Stimulated activated CD4-positive, alpha-beta T cell treated with anti-CD3 and anti-CD28 coated beads, Interleukin-2, amount 100 ng/mL, for 4 hours (primary cell): ENCODE data around the gene INSM1.

Experiments used
- DNase-seq: peaks from one replicate; pipeline ENCODE4 v3.0.0-alpha.2; 2020; ENCODE audit warnings: low read depth

The INSM1 gene

DNA sequence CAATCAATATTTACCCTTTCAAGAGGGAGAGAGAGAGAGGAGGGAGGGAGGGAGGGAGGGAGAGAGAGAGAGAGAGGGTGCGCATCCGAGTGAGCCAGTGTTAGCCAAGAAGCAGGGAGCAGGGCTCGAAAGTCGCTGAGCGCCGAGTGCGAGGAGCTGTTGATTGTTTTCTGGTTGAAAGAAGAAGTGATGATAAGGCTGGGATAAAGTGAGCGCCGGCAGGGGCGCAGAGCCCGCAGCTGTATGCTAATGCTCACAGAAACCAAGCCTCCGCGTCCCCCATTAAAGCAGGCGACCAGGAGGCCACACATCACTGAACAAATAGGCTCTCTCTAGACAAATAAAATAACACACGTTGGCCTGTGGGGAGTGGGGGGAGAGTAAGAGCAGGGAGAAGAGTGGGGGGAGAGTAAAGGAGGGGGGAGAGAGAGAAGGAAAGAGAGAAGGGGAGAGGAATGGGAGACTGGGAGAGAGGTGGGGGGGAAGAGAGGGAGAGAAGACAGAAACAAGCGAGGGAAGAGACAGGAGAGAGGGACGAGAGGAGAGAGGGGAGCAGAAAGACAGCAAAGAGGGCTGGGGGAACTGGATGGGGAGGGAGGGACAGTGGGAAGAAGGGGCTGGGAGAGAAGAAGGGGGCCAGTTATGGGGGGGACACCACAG, 5.0 kb upstream of the INSM1 start:
- DNase-seq, result no peak

DNA sequence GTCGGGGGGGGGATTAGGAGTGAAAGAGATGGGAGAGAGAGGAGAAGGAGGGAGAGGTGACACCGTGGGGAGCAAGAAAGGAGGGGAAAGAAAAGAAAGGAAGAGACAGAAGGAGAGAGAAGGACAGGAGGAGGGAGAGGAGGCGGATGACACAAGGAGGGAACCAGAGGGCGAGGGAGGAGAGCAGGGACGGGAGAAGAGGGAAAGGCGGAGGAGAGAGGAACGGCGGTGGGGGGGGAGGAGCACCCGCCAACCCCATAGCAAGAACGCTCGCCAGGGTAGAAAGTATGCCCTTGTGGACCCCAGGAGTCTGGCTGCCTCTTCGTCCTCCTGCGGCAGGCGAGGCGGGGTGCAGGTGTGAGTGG, 4.5 kb upstream of the INSM1 start:
- DNase-seq, result no peak

DNA sequence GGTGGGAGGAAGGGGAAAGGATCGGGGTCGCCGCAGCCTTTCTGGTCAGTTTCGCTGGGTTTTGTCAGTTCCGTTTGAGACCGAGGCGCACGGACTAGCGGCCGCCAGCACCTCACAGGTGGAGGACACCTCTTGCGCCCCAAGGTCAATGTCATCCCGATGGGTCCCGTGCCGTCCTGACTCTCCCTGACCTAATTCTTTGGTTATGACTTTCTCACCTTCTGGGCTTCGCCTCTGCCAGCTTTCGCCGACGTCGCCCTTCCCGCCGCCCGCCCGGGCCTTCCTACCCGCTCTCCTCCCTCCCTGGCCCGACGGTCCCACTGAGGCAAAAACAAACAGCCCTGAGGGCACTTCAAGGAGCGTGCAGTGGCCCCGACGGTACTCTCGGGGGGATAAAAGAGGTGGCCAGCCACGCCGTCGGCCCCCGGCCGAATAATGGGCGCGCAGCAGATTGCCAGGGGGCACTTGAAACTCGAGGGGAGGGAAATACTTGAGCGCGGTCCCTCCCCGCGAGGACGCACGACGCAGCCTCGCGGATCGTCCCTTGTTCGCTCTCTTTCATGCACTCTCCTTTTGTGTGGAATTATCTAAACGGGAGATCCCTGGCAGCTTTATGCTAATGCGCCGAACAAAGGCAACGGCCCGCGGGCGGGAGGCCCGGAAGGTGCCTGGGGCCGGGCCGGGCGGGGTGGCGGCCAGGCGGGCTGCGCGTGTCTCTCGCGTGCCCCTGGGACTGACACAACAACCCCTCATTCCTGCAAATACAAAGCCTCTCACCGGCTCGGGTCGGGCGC, 3.9 kb upstream of the INSM1 start:
- DNase-seq, result no peak

DNA sequence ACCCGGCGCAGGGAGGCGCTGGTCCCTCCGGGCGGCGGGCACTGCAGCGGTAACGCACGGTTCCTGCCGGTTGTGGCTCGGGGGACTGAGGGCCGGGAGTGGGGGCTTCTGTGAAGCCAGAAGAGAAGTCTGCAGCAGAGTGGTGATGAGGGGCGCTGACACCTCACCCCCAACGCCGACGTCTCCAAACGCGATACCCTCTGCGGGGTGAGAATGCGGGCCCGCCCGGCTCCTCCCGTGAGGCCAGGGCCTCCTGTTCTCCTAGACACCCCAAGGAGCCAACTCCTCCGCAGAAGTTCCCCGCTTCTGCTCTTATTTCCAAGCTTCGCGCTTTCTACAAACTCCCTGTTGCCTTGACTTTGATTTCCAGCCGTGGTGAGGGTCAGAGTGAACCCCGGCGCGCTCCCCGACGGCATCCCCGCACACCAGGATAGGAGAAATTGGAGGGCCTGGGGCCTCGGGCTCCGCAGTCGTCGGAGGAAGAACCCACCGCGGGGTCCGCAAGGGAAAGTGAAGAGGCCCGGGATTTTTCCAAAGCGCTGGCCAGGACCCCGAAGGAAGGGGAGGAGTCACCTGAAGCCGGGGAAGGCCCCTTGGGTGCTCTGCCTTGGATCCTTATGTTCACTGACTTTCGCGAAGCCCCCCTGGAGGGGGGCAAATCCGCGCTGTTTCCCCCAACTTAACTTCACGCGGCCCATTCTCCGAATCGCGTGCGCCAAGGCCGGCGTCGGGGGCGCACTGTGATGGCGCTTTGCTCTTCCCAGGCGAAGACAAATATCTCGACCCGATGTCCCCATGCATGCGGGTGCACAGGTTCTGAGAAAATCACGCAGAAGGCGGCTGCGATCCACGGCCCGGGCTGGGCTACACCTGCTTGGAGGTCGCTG, 3.1 kb upstream of the INSM1 start:
- DNase-seq, result no peak

DNA sequence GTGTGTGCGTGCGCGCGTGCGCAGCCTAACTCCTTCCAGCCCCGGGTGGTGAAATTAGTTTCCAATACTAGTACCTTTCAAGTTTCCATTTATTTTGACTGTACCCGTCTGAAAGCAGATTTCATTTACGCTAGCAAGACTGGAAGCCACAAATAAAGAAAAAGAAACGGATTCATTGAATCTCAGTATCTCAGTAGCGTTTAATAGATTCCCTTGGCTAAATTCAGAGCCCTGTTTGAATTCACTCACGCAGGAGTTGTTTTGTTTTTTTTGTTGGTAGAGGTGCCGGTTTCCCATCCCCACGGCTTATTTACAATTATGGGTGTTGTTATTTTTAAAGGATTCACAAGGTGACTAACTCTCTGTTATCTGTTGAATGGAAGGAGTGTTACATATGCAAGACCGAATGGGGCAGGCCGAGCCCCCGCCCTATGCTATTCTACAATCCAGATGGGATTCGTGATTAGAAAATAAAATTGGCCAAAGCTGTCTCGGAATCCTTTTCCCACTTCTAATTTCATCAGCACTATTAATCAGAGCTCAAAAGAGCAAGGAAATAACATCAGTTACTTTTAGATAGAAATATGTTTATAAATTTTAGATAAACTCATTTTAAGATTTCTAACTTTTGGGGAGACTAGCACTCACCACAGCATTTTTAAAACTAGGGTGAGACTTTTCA, 2.3 kb upstream of the INSM1 start:
- DNase-seq, result no peak

DNA sequence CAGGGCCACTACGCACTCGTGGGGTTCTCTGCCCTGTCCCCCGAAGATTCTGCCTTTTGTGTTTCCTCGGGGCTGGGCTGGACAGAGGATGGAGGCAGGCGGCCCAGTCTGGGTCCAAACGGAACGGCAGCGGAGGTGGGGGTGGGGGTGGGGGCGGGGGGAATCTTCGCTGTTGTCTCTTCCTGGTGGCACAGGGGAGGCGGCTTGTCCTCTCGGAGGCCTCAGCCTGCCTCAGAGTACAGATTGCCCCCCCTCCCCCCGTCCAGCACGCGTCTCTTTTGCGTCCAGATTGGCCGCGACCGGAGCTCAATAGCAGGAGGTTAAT, 1.4 kb upstream of the INSM1 start:
- DNase-seq, result no peak

DNA sequence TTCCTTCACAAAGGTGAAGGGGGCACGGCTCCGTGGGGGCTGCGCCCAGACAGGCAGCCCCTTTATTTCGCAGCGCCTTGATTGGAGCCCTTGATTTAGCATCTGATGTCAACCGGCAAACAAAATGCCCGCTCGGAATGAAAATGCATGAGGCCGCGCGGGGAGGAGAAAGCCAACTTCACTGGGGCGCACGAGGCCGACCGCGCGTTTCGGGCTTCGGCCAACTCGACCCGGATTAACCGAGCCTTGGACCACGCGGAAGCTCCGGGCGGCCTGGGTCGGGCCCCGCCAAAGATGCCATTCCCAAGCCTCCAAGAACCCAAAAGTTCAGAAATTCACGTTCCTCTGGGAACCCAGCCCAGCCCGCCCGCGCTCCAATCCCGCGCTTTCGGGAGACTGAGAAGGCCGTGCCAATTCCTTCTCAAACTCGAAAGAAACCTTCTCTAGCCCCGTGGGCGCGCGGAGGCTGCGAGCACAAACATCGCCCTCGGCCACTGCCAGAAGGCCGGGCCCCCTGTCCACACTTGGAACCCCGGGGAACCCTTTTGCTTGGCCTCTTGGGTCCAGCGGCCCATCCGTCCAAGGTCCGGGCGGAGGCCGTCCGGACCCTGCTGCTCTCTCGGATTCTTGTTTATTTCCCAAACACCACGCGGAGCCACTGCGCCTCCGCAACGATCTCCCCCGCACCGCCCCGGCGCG, 879 bp upstream of the INSM1 start:
- no peak for DNase-seq

DNA sequence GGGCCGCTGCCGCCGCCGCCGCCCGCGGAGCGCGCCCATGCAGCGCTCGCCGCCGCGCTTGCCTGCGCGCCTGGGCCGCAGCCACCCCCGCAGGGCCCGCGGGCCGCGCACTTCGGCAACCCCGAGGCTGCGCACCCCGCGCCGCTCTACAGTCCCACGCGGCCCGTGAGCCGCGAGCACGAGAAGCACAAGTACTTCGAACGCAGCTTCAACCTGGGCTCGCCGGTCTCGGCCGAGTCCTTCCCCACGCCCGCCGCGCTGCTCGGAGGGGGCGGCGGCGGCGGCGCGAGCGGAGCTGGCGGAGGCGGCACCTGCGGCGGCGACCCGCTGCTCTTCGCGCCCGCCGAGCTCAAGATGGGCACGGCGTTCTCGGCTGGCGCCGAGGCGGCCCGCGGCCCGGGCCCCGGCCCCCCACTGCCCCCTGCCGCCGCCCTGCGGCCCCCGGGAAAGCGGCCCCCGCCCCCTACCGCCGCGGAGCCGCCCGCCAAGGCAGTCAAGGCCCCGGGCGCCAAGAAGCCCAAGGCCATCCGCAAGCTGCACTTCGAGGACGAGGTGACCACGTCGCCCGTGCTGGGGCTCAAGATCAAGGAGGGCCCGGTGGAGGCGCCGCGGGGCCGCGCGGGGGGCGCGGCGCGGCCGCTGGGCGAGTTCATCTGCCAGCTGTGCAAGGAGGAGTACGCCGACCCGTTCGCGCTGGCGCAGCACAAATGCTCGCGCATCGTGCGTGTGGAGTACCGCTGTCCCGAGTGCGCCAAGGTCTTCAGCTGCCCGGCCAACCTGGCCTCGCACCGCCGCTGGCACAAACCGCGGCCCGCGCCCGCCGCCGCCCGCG, 730 bp downstream of the INSM1 start:
- no peak for DNase-seq

DNA sequence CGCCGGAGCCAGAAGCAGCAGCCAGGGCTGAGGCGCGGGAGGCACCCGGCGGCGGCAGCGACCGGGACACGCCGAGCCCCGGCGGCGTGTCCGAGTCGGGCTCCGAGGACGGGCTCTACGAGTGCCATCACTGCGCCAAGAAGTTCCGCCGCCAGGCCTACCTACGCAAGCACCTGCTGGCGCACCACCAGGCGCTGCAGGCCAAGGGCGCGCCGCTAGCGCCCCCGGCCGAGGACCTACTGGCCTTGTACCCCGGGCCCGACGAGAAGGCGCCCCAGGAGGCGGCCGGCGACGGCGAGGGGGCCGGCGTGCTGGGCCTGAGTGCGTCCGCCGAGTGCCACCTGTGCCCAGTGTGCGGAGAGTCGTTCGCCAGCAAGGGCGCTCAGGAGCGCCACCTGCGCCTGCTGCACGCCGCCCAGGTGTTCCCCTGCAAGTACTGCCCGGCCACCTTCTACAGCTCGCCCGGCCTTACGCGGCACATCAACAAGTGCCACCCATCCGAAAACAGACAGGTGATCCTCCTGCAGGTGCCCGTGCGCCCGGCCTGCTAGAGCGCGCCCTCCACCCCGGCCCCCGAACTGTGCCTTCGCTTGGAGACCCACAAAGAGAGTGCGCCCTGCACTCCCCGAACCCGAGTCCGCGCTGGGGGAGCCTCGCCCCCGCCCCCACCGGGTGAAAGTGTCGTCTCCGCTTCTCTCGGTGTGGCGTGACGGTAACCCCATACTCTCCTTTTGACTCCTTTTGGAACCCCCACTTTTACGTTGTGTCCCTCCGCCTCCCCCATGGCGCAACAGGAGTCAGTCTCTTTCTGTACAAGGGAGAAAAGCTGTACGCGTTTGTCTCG, 1.6 kb downstream of the INSM1 start:
- DNase-seq, result no peak

DNA sequence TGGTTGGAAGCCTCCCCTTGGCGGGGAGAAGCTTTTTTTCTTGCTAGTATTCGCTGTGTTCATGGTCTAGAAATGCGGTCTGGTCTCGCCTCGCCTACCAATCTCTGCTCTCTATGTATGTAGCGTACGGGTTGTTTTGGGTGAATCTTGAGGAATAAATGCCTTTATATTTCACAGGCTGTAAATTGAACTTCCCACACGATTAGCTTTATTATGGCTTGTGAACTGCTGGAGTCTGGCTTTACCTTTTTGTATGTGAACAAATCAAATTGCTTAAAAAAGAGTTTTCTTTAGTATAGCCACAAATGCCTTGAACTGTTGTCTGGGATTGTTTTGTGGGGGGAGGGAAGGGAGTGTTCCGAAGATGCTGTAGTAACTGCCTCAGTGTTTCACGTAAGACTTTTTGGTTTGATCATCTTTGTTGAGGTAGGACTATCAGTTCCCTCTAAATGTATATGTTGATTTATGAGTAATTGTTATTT, 2.2 kb downstream of the INSM1 start:
- DNase-seq, result no peak

DNA sequence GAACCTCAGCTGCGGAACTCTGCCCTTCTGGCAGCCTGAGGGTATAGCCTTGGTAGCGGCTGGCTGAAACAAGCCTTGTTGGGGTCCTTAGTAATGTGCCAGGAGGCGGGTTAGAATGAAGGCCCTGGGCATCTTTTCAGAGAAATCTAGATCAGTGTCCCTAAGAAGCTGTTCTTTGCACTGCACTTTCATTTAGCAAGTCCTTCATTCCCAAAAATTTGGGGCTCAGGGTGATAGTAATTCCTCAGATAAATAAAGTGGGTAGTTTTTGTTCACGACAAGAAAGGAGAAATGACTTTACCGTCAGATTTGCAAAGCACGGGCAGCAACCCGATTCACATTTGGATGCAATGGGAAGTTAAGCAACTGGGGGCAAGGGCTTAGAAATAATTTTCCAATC, 3.2 kb downstream of the INSM1 start:
- no peak for DNase-seq

DNA sequence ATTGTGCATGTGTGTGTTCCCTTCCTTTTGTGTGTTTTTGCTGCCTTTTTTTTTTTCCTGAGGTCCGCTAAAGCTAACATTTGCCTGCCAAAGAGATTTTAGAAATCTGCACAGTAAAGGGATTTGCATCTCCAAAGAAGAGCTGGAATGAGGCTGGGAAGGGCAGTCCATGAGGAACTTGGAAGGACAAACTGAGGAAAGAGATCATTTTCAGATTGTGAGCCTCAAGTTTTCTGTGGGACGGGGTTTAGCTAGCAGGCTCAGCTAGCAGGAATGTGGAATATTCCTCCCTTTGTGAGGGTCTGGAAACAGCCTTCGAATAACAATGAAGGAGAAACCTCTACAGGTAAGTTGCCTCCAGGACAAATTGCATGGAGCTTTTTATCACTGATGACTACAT, 3.8 kb downstream of the INSM1 start:
- DNase-seq, result no peak

DNA sequence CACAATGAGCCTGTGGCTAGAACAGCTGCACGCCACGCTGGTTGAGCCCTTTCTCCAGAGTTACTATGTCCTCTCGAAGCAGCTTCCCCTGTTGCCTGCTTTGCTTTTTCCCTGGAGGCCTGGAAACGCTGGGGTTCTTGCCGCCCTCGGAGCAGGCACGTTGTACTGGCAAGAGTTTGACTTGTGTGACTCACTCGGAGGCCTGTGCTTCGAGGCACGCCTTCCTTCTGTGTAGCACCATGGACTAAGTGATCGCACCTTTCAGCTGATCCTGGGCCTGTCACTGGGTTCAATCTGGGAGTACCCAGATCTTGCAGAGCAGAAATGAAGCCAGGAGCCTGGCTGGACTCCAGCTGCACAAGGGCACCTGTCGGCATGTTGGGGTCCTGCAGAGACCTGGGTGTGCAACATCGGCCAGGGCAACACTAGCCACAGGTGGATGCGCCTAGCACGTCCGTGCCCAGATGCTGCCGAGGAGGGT, 5.2 kb downstream of the INSM1 start:
- no peak for DNase-seq

DNA sequence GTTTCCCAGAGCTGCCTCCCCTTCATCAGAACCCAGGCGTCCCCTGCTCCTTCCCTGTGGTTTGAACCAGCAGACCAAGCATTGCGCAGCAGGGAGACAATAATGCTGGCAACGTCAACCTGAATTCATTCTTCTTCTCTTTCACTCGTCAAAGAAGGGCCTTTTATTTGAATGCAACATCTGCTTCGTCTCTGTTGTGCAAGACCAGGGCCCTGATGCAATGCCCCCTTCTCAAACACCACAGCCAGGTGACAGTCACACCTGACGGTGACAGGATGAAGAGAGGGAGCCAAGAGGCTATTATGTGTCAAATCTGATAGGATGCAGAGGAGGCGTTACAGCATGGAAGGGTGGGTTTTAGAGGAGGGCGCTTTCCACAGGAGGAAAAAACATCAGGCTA, 8.0 kb downstream of the INSM1 start:
- no peak for DNase-seq

DNA sequence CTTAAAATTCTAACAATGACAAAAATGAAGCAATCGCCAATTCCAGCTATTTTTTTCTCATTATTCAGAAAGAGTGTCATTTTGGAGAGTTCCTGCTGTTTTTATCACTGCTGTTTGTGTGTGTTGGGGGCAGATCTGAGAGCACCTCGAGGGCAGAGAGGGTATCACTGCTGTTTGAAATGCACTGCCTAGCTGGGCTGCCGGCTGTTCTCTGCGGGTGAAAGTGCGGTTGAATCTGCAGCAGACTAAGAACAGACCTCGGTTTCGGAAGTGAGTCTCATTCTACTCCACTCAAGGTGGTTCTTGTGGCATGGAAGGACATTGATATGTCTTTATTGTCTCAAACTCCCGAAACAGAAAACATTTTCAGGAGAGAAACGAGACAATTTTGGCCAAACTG, 18.3 kb downstream of the INSM1 start:
- no peak for DNase-seq

DNA sequence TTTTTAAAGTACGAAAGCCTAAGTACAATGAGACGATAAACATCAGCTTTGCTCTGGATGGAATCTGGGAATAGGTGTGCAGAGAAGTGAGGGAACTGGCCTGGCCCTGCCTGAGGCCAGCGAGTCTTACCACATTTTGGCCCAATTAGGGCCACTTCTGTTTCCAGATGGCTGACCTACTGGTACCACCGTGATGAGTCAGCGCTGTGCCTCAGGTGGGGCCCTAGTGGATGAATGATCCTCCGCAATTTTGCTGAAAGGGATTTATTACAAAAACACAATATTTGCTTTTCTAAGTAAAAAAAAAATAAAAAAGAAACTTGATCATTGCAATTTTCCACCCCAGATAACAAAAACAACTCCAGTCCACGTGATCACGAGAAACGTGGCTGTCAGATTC, 22.5 kb downstream of the INSM1 start:
- no peak for DNase-seq

DNA sequence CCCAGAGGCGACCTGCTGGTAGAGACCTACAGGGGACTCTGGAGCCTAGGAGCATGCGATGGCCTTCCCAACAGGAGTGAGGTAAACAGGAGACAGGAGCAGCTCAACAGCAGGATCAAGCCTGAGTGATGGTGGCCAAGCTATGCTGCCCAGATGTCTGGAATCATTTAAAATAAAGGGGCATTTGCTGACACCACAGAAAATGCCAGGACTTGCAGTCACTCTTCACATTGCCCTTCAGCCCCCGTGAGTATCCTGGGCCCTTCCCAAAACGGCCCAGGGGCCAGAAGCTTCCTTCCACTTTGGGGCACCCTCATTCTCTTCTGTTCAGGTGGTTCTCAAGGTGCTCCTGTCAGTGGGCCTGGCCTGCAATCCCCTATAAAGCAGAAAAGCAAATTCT, 23.2 kb downstream of the INSM1 start:
- no peak for DNase-seq

DNA sequence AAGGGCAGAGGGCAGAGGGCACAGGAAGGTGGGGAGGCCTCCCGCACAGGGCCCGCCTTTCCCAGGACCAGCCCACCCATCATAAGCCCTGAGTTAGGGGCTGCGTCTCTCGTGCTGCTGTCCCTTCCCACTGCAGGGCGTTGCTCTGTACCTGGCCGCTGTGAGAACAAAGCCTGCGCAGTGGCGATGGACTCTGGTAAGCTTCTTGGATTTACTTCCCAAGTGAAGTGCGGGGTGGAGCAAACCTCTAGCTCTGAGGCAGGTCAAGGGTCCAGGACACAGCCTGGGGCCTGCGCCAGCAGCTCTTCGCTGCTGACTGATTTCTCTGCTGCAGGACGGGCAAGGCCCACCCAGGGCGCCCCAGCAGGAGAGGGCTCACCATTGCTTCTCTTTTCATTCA, 23.9 kb downstream of the INSM1 start:
- DNase-seq, result no peak

DNA sequence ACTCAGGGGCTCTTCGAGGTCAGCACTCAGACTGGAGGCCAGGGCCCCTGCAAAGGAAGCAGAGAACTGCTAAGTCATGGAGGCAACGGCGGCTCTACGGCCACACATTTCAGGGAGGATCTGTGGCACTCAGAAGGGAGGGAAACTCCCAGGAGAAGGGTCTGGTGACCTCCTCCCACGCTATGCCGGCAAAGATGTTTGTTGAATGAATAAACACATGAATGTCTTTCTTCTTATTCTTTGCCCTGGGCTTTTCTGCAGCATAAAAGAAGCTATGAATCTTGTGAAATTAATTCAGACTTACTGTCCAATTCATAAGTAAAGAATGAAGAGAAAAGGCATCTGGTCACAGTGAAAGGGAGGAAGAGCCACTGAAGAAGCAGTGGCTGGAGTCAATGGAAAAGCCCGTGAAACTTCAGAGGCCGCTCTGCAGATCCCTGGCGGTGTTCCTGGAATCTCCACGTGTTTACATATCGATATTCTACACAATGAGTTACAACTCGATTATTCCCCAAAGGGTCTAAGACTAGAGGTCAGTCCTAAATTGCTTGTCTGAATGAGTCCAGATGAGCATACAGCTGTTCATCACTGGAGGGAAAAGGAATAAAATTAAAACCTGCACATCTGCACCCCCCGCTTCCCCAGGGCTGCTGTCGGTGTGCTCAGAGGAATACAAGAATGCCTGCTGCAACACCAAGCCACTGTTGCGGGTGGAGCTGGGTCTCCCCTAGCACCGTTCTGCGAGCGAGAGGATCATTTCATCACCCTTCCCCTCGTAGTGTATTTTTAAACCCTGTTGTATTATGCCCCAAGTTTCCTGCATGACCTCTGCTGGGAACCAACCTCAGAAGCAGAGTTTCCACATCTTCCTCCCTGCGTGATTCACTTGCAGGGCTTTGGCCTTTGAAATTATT, 25.6 kb downstream of the INSM1 start:
- DNase-seq, result no peak
